ENCODE data around the gene GRID1.

DNA sequence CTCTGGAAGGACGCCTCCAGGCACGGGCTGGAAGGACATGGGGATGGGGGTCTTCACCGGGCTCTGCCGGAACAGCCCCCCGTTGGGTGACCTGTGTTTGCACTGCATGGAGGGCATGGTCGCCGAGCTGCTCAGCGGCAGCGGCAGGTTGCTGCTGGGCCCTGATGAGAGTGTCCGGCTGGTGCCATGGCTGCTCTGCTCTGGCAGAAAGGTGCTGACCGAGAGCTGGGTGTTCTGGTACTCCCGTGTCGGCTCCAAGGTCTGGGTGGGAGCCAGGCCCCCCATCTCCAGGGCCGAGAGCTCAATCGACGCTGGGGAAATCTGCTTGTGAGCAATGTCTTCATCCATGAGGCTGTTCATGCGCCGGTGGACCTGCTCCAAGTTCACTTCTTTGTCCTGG is 764.3 kb downstream of the GRID1 start:
- TF ChIP-seq, protein P1, sequence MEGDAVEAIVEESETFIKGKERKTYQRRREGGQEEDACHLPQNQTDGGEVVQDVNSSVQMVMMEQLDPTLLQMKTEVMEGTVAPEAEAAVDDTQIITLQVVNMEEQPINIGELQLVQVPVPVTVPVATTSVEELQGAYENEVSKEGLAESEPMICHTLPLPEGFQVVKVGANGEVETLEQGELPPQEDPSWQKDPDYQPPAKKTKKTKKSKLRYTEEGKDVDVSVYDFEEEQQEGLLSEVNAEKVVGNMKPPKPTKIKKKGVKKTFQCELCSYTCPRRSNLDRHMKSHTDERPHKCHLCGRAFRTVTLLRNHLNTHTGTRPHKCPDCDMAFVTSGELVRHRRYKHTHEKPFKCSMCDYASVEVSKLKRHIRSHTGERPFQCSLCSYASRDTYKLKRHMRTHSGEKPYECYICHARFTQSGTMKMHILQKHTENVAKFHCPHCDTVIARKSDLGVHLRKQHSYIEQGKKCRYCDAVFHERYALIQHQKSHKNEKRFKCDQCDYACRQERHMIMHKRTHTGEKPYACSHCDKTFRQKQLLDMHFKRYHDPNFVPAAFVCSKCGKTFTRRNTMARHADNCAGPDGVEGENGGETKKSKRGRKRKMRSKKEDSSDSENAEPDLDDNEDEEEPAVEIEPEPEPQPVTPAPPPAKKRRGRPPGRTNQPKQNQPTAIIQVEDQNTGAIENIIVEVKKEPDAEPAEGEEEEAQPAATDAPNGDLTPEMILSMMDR (IDR thresholded peaks at IDR 0.05) = no peak
- no peak for TF ChIP-seq POLR2A (IDR thresholded peaks at IDR 0.05)

Measured in esophagus squamous epithelium (tissue), 4 donors.